Spleen (tissue), 7 donors: ENCODE measurements around the gene MERTK.
A peak's percentile ranks its signal among the peaks of the same experiment; 100 is the strongest.

Experiments used
- CTCF ChIP-seq, 11 experiments: fragments of 200-600 bp in 7 of 11; fragments of 450-650 bp in 4 of 11; sonication (generic) in 4 of 11; IDR thresholded peaks in 8 of 11; conservative IDR thresholded peaks in 3 of 11; 1 replicate in 7 of 11; 2 replicates in 4 of 11; pipeline versions ENCODE4 v1.4.0 to v1.8.0; 2016 to 2021; ENCODE audit warnings: antibody characterized with exemption in 11 of 11, inconsistent platforms in 4 of 11, mild to moderate bottlenecking in 1 of 11
- POLR2AphosphoS5 ChIP-seq, 3 donors: sonication (generic); formaldehyde crosslinking; IDR thresholded peaks; one replicate each; pipeline ENCODE4 v1.5.1; 2017; ENCODE audit warnings: antibody characterized with exemption in 3 of 3
- donor health status: DM: no; HTN: no; CAD: no; lungs with moderate emphysema.
- donor health status: DM: no; HTN: no; CAD: no.
- donor health status: DM: no; HTN: no; CAD: no.

- TF ChIP-seq CTCF (IDR thresholded peaks at IDR 0.05 in 8 of 11, conservative IDR thresholded peaks at IDR 0.05 in 3 of 11) = no peak
- peak in 1 of 3 donors; percentile 48 for TF ChIP-seq POLR2AphosphoS5 (IDR thresholded peaks at IDR 0.05)
Measured at GRCh38 chr2:111905990-111906735, 7.8 kb downstream of the MERTK start.
